HCT116 (cell line): ENCODE data around the gene TENM4. TPM values are rescaled to one million over a fixed set of nuclear protein-coding genes. Genes with fewer than 3 reads are reported as not detected.

ENCODE experiments used
- ATAC-seq: fragments of 200-7000 bp; cut with Tn5 transposase; 2 replicates; pipeline ENCODE4 v1.9.1; 2020; ENCODE audit warnings: mild to moderate bottlenecking, moderate library complexity
- BruUV-seq: library from RNA; stranded (reverse); fragments of 400-500 nt; replicated peaks from 2 replicates; lab custom pipeline; 2021; lab: Mats Ljungman, UMichigan
- CTCF ChIA-PET: fragments of 300-600 bp; sonication (Branson Sonifier 250); formaldehyde crosslinking; loops from one replicate; lab custom pipeline; 2021; ENCODE audit warnings: antibody characterized with exemption; lab: Charles Lee
- POLR2A ChIA-PET: fragments of 300-600, 350-600 bp; sonication (Branson Sonifier 250); formaldehyde crosslinking; loops from one replicate; lab custom pipeline; 2021; ENCODE audit warnings: antibody characterized with exemption; lab: Charles Lee
- RAD21 ChIA-PET, 2 experiments: fragments of 300-600 bp; sonication (Branson Sonifier 250); formaldehyde crosslinking; loops; one replicate each; lab custom pipeline; 2023; ENCODE audit warnings: low total read pairs in 2 of 2; ENCODE audit not compliant: uncharacterized antibody in 2 of 2, unreplicated experiment in 2 of 2, low non-redundant PET in 1 of 2; lab: Charles Lee
- DNase-seq: peaks from one replicate; pipeline ENCODE4 v3.0.0-alpha.2; 2010; ENCODE audit warnings: low read depth, low spot score
- H2AFZ ChIP-seq: fragments of 200-600 bp; shearing (Covaris generic), sonication (generic); 2 replicates; pipeline ENCODE4 v1.6.1; 2017; ENCODE audit warnings: low read depth, mixed run types, mixed read lengths, antibody characterized with exemption, low read length; ENCODE audit not compliant: poor library complexity, severe bottlenecking
- H3K27ac ChIP-seq: 2 replicates; pipeline ENCODE4 v1.5.1; 2012; ENCODE audit warnings: low read depth, low read length
- H3K27me3 ChIP-seq: fragments of 200-600 bp; sonication (generic); 2 replicates; pipeline ENCODE4 v1.6.1; 2016; ENCODE audit warnings: mixed run types, low read length, mixed read lengths; ENCODE audit not compliant: insufficient read depth
- H3K36me3 ChIP-seq, 2 experiments: fragments of 200-500 bp in 1 of 2; fragments of 200-600 bp in 1 of 2; sonication (Bioruptor generic) in 1 of 2; sonication (generic) in 1 of 2; 2 replicates each; pipeline versions ENCODE4 v1.5.1 to v1.6.1; 2014 to 2016; ENCODE audit warnings: low read length in 2 of 2, inconsistent platforms in 1 of 2, mixed read lengths in 1 of 2, mixed run types in 1 of 2; ENCODE audit not compliant: insufficient read depth in 2 of 2, control insufficient read depth in 1 of 2
- H3K4me1 ChIP-seq, 2 experiments: fragments of 200-600 bp in 1 of 2; sonication (generic) in 1 of 2; 2 replicates each; pipeline versions ENCODE4 v1.5.1 to v1.6.1; 2012 to 2017; ENCODE audit warnings: low read length in 2 of 2, inconsistent platforms in 1 of 2, mild to moderate bottlenecking in 1 of 2, mixed read lengths in 1 of 2, mixed run types in 1 of 2, moderate library complexity in 1 of 2; ENCODE audit not compliant: insufficient read depth in 2 of 2, control insufficient read depth in 1 of 2
- H3K4me2 ChIP-seq: fragments of 200-600 bp; sonication (generic); 2 replicates; pipeline ENCODE4 v1.6.1; 2017; ENCODE audit warnings: mixed run types, low read length, mixed read lengths
- H3K4me3 ChIP-seq, 2 experiments: fragments of 200-600 bp in 1 of 2; sonication (generic) in 1 of 2; replicated peaks in 1 of 2; 2 replicates each; pipeline ENCODE4 v1.5.1; 2011 to 2016; ENCODE audit warnings: low read length in 2 of 2, control low read depth in 1 of 2, low read depth in 1 of 2, mild to moderate bottlenecking in 1 of 2, mixed read lengths in 1 of 2, mixed run types in 1 of 2
- H3K79me2 ChIP-seq: fragments of 200-600 bp; sonication (generic); 2 replicates; pipeline ENCODE4 v1.6.1; 2017; ENCODE audit warnings: mild to moderate bottlenecking, mixed run types, low read length, moderate library complexity, mixed read lengths; ENCODE audit not compliant: insufficient read depth
- H3K9ac ChIP-seq: fragments of 200-600 bp; sonication (generic); 2 replicates; pipeline ENCODE4 v1.6.1; 2016; ENCODE audit warnings: low read length, mixed read lengths
- H3K9me2 ChIP-seq: fragments of 200-600 bp; sonication (generic), shearing (Covaris generic); 2 replicates; pipeline ENCODE4 v1.6.1; 2017; ENCODE audit warnings: mixed run types, mild to moderate bottlenecking, moderate library complexity; ENCODE audit not compliant: insufficient read depth
- H3K9me3 ChIP-seq, 2 experiments: fragments of 200-500 bp in 1 of 2; fragments of 200-600 bp in 1 of 2; sonication (Bioruptor generic) in 1 of 2; sonication (generic) in 1 of 2; 2 replicates each; pipeline ENCODE4 v1.6.1; 2014 to 2017; ENCODE audit warnings: low read length in 2 of 2, mixed read lengths in 2 of 2, inconsistent platforms in 1 of 2, low read depth in 1 of 2, mild to moderate bottlenecking in 1 of 2, mixed run types in 1 of 2, moderate library complexity in 1 of 2; ENCODE audit not compliant: control insufficient read depth in 1 of 2, insufficient read depth in 1 of 2
- H4K20me1 ChIP-seq: fragments of 200-600 bp; sonication (generic), shearing (Covaris generic); 2 replicates; pipeline ENCODE4 v1.6.1; 2017; ENCODE audit warnings: mixed run types, mild to moderate bottlenecking, moderate library complexity; ENCODE audit not compliant: insufficient read depth
- ATF3 ChIP-seq: IDR thresholded peaks from 2 replicates; pipeline ENCODE4 v1.6.1; 2012
- EZH2phosphoT487 ChIP-seq: fragments of 200-600 bp; IDR thresholded peaks from 2 replicates; pipeline ENCODE4 v1.6.1; 2018; ENCODE audit warnings: antibody characterized with exemption, borderline replicate concordance
- JUND ChIP-seq: IDR thresholded peaks from 2 replicates; pipeline ENCODE4 v1.6.1; 2012
- MAX ChIP-seq: IDR thresholded peaks from 2 replicates; pipeline ENCODE4 v1.6.1; 2012
- REST ChIP-seq: IDR thresholded peaks from 2 replicates; pipeline ENCODE4 v1.6.1; 2012; ENCODE audit warnings: low read depth
- ZFX ChIP-seq: fragments of 450-650 bp; IDR thresholded peaks from 2 replicates; pipeline ENCODE4 v1.6.1; 2017
- intact Hi-C: fragments of 100-400 bp; cut with micrococcal nuclease; formaldehyde crosslinking; loops from 2 replicates; pipeline ENCODE4 v1.10.0; 2022
- total RNA-seq: library from RNA; stranded (reverse); gene quantifications from one replicate; pipeline ENCODE4 v1.2.1, GENCODE V29; 2021; ENCODE audit not compliant: unreplicated experiment

The TENM4 gene
- total RNA-seq, 1 experiment from 2014 or later = 0.05 TPM

GRCh38 chr11:79340535-79340934 lies 100.3 kb downstream of the TENM4 start:
- DNase-seq (no peak), ATAC-seq (no peak)
- Histone ChIP-seq H3K79me2 (no peaks in the 10 kb centered on the region), H3K9ac (no peak overlapping the region), H3K36me3 (no peaks in the 10 kb centered on the region), H3K9me3 (no peaks in the 10 kb centered on the region), H3K9me2 (no peaks in the 10 kb centered on the region), H3K27me3 (0 out of 2 replicates have a peak, but pooled peaks cover 13% of the 10 kb centered on the region), H3K4me3 (no peak overlapping the region), H4K20me1 (no peaks in the 10 kb centered on the region), H2AFZ (no peak overlapping the region), H3K4me2 (no peak overlapping the region), H3K4me1 (no peaks in the 10 kb centered on the region), H3K27ac (no peak overlapping the region)
- RAD21 ChIA-PET = no interaction called here
- TF ChIP-seq ZFX = no peak
- no peak for TF ChIP-seq REST
- TF ChIP-seq JUND = no peak
- TF ChIP-seq ATF3 = no peak
- TF ChIP-seq MAX = no peak
- no peak for TF ChIP-seq EZH2phosphoT487
- POLR2A ChIA-PET = no interaction called here
- CTCF ChIA-PET = no interaction called here
- BruUV-seq = no TSS peak
- intact Hi-C loops = no loop called here
